IMR-90 (cell line): Measurements from ENCODE around the gene MBTPS1. TPM values are rescaled to one million over a fixed set of nuclear protein-coding genes. Genes with fewer than 3 reads are reported as not detected.

Source experiments
- ATAC-seq: fragments of 200-7000 bp; cut with Tn5 transposase; 2 replicates; pipeline ENCODE4 v1.9.1; 2020; ENCODE audit warnings: low read depth, mild to moderate bottlenecking, moderate library complexity
- BruUV-seq: library from RNA; stranded (reverse); fragments of 400-500 nt; replicated peaks from 2 replicates; lab custom pipeline; 2021; lab: Mats Ljungman, UMichigan
- CTCF ChIA-PET: fragments of 300-600 bp; formaldehyde crosslinking; extraction: SDS; loops from one replicate; lab custom pipeline; 2021; ENCODE audit warnings: antibody characterized with exemption; lab: Yijun Ruan, JAX
- POLR2A ChIA-PET: fragments of 300-600 bp; sonication (Branson Sonifier 250); formaldehyde crosslinking; loops from one replicate; lab custom pipeline; 2022; ENCODE audit warnings: antibody characterized with exemption; ENCODE audit not compliant: unreplicated experiment; lab: Charles Lee
- DNase-seq: peaks from one replicate; pipeline ENCODE4 v3.0.0; 2013
- H2AFZ ChIP-seq: replicated peaks from 2 replicates; pipeline ENCODE3; 2013; ENCODE audit warnings: low read length, mild to moderate bottlenecking; ENCODE audit not compliant: poor library complexity
- H2AK5ac ChIP-seq: 2 replicates; pipeline ENCODE4 v1.6.1; 2013; ENCODE audit warnings: low read depth, low read length, inconsistent platforms
- H2AK9ac ChIP-seq: replicated peaks from 2 replicates; pipeline ENCODE3; 2013; ENCODE audit warnings: mild to moderate bottlenecking, low read depth, low read length, moderate library complexity; ENCODE audit not compliant: poor library complexity
- H2BK120ac ChIP-seq: 2 replicates; pipeline ENCODE4 v1.6.1; 2013; ENCODE audit warnings: low read depth, low read length, inconsistent platforms
- H2BK15ac ChIP-seq: 3 replicates; pipeline ENCODE4 v1.6.1; 2013; ENCODE audit warnings: low read depth, low read length, inconsistent platforms
- H2BK20ac ChIP-seq: 2 replicates; pipeline ENCODE4 v1.6.1; 2013; ENCODE audit warnings: low read depth, mild to moderate bottlenecking, inconsistent platforms, low read length, moderate library complexity
- H2BK5ac ChIP-seq: 2 replicates; pipeline ENCODE4 v1.6.1; 2013; ENCODE audit warnings: mild to moderate bottlenecking, low read depth, low read length, inconsistent platforms; ENCODE audit not compliant: poor library complexity, severe bottlenecking
- H3K14ac ChIP-seq: replicated peaks from 2 replicates; pipeline ENCODE4 v1.6.1; 2013; ENCODE audit warnings: low read depth, low read length, inconsistent platforms
- H3K18ac ChIP-seq: 2 replicates; pipeline ENCODE4 v1.6.1; 2013; ENCODE audit warnings: low read depth, low read length, control low read depth
- H3K23ac ChIP-seq: 2 replicates; pipeline ENCODE4 v1.6.1; 2013; ENCODE audit warnings: low read depth, low read length, inconsistent platforms
- H3K27ac ChIP-seq: 2 replicates; pipeline ENCODE4 v1.5.1; 2013; ENCODE audit warnings: mild to moderate bottlenecking, control low read depth, low read length; ENCODE audit not compliant: insufficient read depth
- H3K27me3 ChIP-seq: 2 replicates; pipeline ENCODE4 v1.6.1; 2013; ENCODE audit warnings: low read length; ENCODE audit not compliant: control insufficient read depth, insufficient read depth
- H3K36me3 ChIP-seq: 2 replicates; pipeline ENCODE4 v1.6.1; 2013; ENCODE audit warnings: low read length, mixed read lengths; ENCODE audit not compliant: control insufficient read depth, insufficient read depth
- H3K4ac ChIP-seq: 2 replicates; pipeline ENCODE4 v1.6.1; 2013; ENCODE audit warnings: low read depth, low read length, inconsistent platforms
- H3K4me1 ChIP-seq: 2 replicates; pipeline ENCODE4 v1.6.1; 2013; ENCODE audit warnings: low read length, mixed read lengths; ENCODE audit not compliant: control insufficient read depth, insufficient read depth
- H3K4me2 ChIP-seq: 2 replicates; pipeline ENCODE4 v1.6.1; 2013; ENCODE audit warnings: low read depth, mild to moderate bottlenecking, control low read depth, low read length, moderate library complexity
- H3K4me3 ChIP-seq: 2 replicates; pipeline ENCODE4 v1.5.1; 2013; ENCODE audit warnings: low read depth, mild to moderate bottlenecking, control low read depth, low read length, moderate library complexity; ENCODE audit not compliant: insufficient read depth
- H3K56ac ChIP-seq: 2 replicates; pipeline ENCODE4 v1.6.1; 2013; ENCODE audit warnings: low read length, inconsistent platforms; ENCODE audit not compliant: insufficient read depth; ENCODE audit errors: extremely low read depth
- H3K79me1 ChIP-seq, 2 experiments: 2 replicates each; pipeline ENCODE4 v1.6.1; 2013; ENCODE audit warnings: low read length in 2 of 2, inconsistent platforms in 1 of 2, low read depth in 1 of 2
- H3K9ac ChIP-seq: 2 replicates; pipeline ENCODE4 v1.6.1; 2013; ENCODE audit warnings: low read depth, low read length, control low read depth
- H3K9me1 ChIP-seq: 2 replicates; pipeline ENCODE4 v1.6.1; 2013; ENCODE audit warnings: low read length, inconsistent platforms; ENCODE audit not compliant: insufficient read depth
- H3K9me3 ChIP-seq: 2 replicates; pipeline ENCODE4 v1.6.1; 2013; ENCODE audit warnings: low read length; ENCODE audit not compliant: control insufficient read depth, insufficient read depth
- H4K20me1 ChIP-seq: 2 replicates; pipeline ENCODE4 v1.6.1; 2013; ENCODE audit warnings: low read length, inconsistent platforms; ENCODE audit not compliant: insufficient read depth
- H4K5ac ChIP-seq: 2 replicates; pipeline ENCODE4 v1.6.1; 2013; ENCODE audit warnings: mild to moderate bottlenecking, low read depth, low read length, control low read depth
- H4K8ac ChIP-seq, 2 experiments: 2 replicates each; pipeline ENCODE4 v1.6.1; 2013; ENCODE audit warnings: low read depth in 2 of 2, low read length in 2 of 2, control low read depth in 1 of 2, inconsistent platforms in 1 of 2
- H4K91ac ChIP-seq: 2 replicates; pipeline ENCODE4 v1.6.1; 2013; ENCODE audit warnings: low read depth, low read length, inconsistent platforms; ENCODE audit not compliant: insufficient read depth
- BHLHE40 ChIP-seq: fragments of 150-350 bp; IDR thresholded peaks from 2 replicates; pipeline ENCODE4 v1.6.1; 2016; ENCODE audit warnings: mild to moderate bottlenecking, low read depth, low read length
- CHD1 ChIP-seq: IDR thresholded peaks from 2 replicates; pipeline ENCODE4 v1.6.1; 2012; ENCODE audit warnings: low read depth, low read length, improper control_type of control experiment
- FOS ChIP-seq: fragments of 150-350 bp; IDR thresholded peaks from 2 replicates; pipeline ENCODE4 v1.6.1; 2016; ENCODE audit warnings: low read depth, low read length
- MAZ ChIP-seq: IDR thresholded peaks from 2 replicates; pipeline ENCODE4 v1.6.1; 2012; ENCODE audit warnings: low read depth, mild to moderate bottlenecking, low read length, improper control_type of control experiment, moderate library complexity, borderline replicate concordance
- MXI1 ChIP-seq: IDR thresholded peaks from 2 replicates; pipeline ENCODE4 v1.6.1; 2012; ENCODE audit warnings: low read depth, mild to moderate bottlenecking, low read length, moderate library complexity, borderline replicate concordance
- NFE2L2 ChIP-seq: fragments of 150-350 bp; IDR thresholded peaks from 2 replicates; pipeline ENCODE4 v1.6.1; 2016; ENCODE audit warnings: low read depth, mild to moderate bottlenecking, low read length
- POLR2A ChIP-seq: IDR thresholded peaks from 2 replicates; pipeline ENCODE4 v1.6.1; 2012; ENCODE audit warnings: mild to moderate bottlenecking, low read depth, low read length
- RAD21 ChIP-seq: IDR thresholded peaks from 2 replicates; pipeline ENCODE4 v1.6.1; 2012; ENCODE audit warnings: low read length, improper control_type of control experiment
- RCOR1 ChIP-seq: IDR thresholded peaks from 2 replicates; pipeline ENCODE4 v1.6.1; 2012; ENCODE audit warnings: mild to moderate bottlenecking, low read length, improper control_type of control experiment; ENCODE audit not compliant: insufficient replicate concordance
- RFX5 ChIP-seq: IDR thresholded peaks from 2 replicates; pipeline ENCODE4 v1.8.0; 2012; ENCODE audit warnings: low read depth, mild to moderate bottlenecking, low read length, moderate library complexity
- SMC3 ChIP-seq: fragments of 150-350 bp; IDR thresholded peaks from 2 replicates; pipeline ENCODE4 v1.6.1; 2016; ENCODE audit warnings: low read depth, mild to moderate bottlenecking, antibody characterized with exemption, low read length, moderate library complexity
- WGBS, 2 experiments: methylation state at CpG; one replicate each; pipeline versions ENCODE4 v1.1.5 to v1.1.7; 2013; ENCODE audit warnings: missing lambda C conversion rate in 2 of 2; ENCODE audit not compliant: insufficient read length in 1 of 2; ENCODE audit errors: extremely low coverage in 2 of 2; 5-methylcytosine and 5-hydroxymethylcytosine counted together
- dilution Hi-C: fragments of 300-500 bp; cut with HindIII; formaldehyde crosslinking; loops from one replicate; pipeline ENCODE4 v1.14.3; 2018; ENCODE audit warnings: low sequenced_read_pairs; ENCODE audit not compliant: unreplicated experiment
- in situ Hi-C: fragments of 300-500 bp; cut with MboI; formaldehyde crosslinking; loops from 3 replicates; pipeline ENCODE4 v1.14.3; 2019; ENCODE audit warnings: low sequenced_read_pairs, inconsistent platforms, mixed read lengths
- intact Hi-C: fragments of 100-400 bp; cut with micrococcal nuclease; formaldehyde crosslinking; loops from 2 replicates; pipeline ENCODE4 v1.10.0; 2022
- polyA plus RNA-seq, 3 experiments: library from polyadenylated mRNA; depleted of rRNA; stranded (reverse); fragments of >200 nt; gene quantifications; 2 replicates each; pipeline ENCODE4 v1.2.3, GENCODE V29; 2012; ENCODE audit warnings: low replicate concordance in 1 of 3
- total RNA-seq: library from RNA; depleted of rRNA; stranded (reverse); fragments of >200 nt; gene quantifications from 2 replicates; pipeline ENCODE4 v1.2.3, GENCODE V29; 2012
- TF ChIP-seq, protein P1 (sequence below): fragments of 150-350 bp; IDR thresholded peaks from 2 replicates; pipeline ENCODE4 v1.6.1; 2017; ENCODE audit warnings: mild to moderate bottlenecking, antibody characterized with exemption, low read length, low read depth

The MBTPS1 gene
- total and polyA plus RNA-seq, 2 of the 4 experiments (the other 2 are of a cell fraction) = 59.0 to 70.4 TPM

DNA sequence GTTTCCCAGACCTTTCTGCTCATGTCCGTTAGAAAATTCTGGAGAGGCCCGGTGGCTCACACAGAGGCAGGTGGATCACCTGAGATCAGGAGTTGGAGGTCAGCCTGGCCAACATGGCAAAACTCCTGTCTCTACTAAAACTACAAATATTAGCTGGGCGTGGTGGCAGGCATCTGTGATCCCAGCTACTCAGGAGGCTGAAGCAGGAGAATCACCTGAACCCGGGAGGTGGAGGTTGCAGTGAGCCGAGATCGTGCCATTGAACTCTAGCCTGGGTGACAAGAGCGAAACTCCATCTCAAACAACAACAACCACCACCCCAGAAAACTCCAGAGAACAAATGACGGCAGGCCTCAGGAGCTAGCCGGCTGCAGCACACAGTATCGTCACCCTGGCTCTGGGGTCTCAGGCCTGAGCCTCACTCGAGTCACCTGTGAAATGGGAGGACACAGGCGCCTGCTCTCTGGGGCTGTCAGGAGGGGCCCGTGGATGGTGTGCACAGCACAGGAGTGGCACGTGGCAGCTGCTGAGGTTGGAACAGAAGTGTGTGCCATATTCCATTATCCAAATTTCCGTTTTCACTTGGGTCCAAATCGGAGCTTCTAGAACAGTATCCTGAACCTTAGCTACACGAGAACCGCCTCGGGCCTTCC, 70.8 kb downstream of the MBTPS1 start:
- ChIA-PET POLR2A (no interaction called here), CTCF (no interaction called here)
- no peaks in the 10 kb centered on the region for H3K9me3 ChIP-seq
- H3K79me1 ChIP-seq = no peaks in the 10 kb centered on the region
- H2BK5ac ChIP-seq = no peak overlapping the region
- H2AK5ac ChIP-seq = no peak overlapping the region
- H2BK15ac ChIP-seq = no peak overlapping the region
- no peak overlapping the region for H3K9ac ChIP-seq
- no peak overlapping the region for H3K4ac ChIP-seq
- no peak for TF ChIP-seq FOS
- TF ChIP-seq CHD1 = no peak
- TF ChIP-seq POLR2A = no peak
- TF ChIP-seq MXI1 = no peak
- TF ChIP-seq NFE2L2 = no peak
- TF ChIP-seq BHLHE40 = no peak
- no peak for TF ChIP-seq RCOR1
- no peak for TF ChIP-seq MAZ
- TF ChIP-seq, protein P1, sequence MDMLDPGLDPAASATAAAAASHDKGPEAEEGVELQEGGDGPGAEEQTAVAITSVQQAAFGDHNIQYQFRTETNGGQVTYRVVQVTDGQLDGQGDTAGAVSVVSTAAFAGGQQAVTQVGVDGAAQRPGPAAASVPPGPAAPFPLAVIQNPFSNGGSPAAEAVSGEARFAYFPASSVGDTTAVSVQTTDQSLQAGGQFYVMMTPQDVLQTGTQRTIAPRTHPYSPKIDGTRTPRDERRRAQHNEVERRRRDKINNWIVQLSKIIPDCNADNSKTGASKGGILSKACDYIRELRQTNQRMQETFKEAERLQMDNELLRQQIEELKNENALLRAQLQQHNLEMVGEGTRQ = no peak
- TF ChIP-seq SMC3 = no peak
- TF ChIP-seq RAD21 = no peak
- TF ChIP-seq RFX5 = no peak
- BruUV-seq = no TSS peak
- H4K5ac ChIP-seq = no peak overlapping the region
- no peak overlapping the region for H3K23ac ChIP-seq
- in situ Hi-C loops (no loop called here), dilution Hi-C loops (no loop called here), intact Hi-C loops (no loop called here)
- no peak overlapping the region for H3K27ac ChIP-seq
- H3K9me1 ChIP-seq = no peaks in the 10 kb centered on the region
- ATAC-seq (no peak), DNase-seq (no peak)
- no peak overlapping the region for H3K4me2 ChIP-seq
- H4K8ac ChIP-seq = no peak overlapping the region
- H3K36me3 ChIP-seq = peaks cover 9% of the 10 kb centered on the region; the same call in 1 of the 2 replicates
- H3K4me1 ChIP-seq = no peaks in the 10 kb centered on the region
- H3K27me3 ChIP-seq = peaks cover 26% of the 10 kb centered on the region
- H4K20me1 ChIP-seq = 0 out of 2 replicates have a peak, but pooled peaks cover 3% of the 10 kb centered on the region
- H2BK120ac ChIP-seq = no peak overlapping the region
- no peak overlapping the region for H3K18ac ChIP-seq
- no peak overlapping the region for H4K91ac ChIP-seq
- H2AFZ ChIP-seq = no peak overlapping the region
- 68% methylated on average over 4 of the region's 19 CpGs; no CpG with 5 or more reads in 1 of the 2 experiments for WGBS, 2 experiments
- H2BK20ac ChIP-seq = no peak overlapping the region
- no peak overlapping the region for H3K14ac ChIP-seq
- H2AK9ac ChIP-seq = no peak overlapping the region
- no peak overlapping the region for H3K56ac ChIP-seq
- no peak overlapping the region for H3K4me3 ChIP-seq
